CD4-positive, alpha-beta T cell treated with Interleukin-21 for 1 hour (primary cell): ENCODE data around the gene GRN.
A peak's percentile ranks its signal among the peaks of the same experiment; 100 is the strongest.

Source experiments
- DNase-seq: peaks from one replicate; pipeline ENCODE4 v3.0.0-alpha.2; 2020

GRN gene

DNA sequence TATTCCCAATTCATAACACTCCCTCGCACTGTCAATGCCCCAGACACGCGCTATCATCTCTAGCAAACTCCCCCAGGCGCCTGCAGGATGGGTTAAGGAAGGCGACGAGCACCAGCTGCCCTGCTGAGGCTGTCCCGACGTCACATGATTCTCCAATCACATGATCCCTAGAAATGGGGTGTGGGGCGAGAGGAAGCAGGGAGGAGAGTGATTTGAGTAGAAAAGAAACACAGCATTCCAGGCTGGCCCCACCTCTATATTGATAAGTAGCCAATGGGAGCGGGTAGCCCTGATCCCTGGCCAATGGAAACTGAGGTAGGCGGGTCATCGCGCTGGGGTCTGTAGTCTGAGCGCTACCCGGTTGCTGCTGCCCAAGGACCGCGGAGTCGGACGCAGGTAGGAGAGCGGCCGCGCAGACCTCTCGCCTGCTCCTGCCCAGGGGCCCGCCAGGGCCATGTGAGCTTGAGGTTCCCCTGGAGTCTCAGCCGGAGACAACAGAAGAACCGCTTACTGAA lies at the start of gene GRN:
Gene GRN, plus strand, starts transcription at position 364 of the 515 bp plus-strand sequence. CDS start 3,863 bp downstream, outside the sequence.
- DNase-seq = peak; percentile 90

DNA sequence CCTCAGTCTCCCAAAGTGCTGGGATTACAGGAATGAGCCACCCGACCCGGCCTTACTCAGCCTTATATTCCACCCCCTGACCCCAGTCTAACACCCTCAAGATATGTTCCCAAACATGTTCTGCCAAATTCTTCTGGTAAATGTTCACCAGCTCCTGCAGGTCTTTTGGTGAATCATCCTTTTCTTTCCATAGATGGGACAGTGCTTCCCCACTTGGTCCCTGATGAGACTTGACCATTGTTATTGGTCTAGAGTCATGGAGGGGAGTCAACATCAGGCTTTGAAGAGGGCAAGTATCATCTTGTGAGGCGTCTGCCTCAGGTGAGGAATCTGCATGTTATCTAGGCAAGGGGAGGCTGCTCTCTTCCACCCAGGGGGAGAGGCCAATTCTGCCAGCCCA lies 47.1 kb upstream of the GRN start:
- DNase-seq = no peak

GRCh38 chr17:44304651-44305050 lies 40.5 kb upstream of the GRN start:
- DNase-seq = no peak

DNA sequence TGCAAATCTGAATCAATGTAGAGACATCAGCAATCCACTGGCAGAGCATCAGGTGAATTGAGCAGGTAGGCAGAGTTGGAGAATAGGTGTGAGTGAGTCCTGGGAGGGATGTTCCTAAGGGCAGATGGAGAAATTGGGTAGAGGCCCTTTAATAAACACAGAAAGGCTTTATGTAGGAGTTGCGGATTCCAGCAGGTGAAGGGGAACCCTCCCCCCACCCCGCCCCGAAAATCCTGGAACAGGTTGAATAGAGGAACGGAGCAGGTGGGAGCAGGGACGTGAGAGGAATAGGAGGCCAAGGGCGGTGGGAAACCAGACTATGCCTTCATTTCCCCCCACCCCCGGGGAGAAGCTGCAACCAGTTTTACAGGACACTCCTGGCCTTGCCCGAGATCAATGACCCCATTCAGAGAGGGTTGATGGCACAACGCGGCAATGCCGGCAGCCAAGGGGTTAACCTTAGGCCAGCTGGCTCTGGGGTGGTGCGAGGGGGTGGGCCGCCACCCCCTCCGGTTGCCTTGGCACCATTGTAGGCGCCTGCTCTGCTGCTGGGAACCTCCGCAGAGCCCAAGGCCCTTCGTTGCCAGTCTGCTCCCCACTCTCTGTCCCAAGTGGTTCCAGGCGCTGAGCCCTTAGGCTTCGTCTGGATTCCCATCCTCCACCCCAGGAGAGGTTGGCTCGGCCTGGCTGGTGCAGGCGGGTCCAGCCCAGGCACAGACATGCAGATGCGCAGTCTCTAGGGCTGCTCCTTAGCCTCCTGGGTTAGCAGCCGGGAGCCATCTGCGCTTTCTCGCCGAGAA lies 37.5 kb upstream of the GRN start:
- no peak for DNase-seq

DNA sequence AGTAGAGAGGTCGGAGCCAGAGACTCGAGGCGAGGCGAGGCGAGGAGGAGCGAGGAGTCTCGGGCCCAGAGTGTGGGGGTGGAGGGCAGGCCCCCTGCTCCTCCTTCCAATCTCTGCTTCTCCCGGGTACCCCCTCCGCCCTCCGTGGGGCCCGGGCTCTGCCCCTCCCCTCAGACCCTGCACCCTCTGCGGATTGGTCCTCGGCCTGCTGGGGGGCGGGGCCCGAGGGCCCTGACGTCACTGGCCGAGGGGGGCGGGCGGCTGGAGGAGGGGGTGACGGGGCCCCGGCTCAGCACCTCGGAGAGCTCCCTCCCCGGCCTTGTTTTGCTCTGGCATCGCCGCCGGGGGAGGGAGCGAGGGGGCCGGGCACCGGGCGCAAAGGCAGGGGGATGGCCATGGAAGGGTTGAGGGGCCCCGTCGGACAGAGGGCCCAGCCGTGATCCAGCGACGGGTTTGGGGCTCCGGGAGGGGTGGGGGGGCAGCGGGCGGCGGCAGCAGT lies 36.7 kb upstream of the GRN start, which contains the start of gene RUNDC3A:
Gene RUNDC3A, plus strand, starts transcription at position 282 of the 499 bp plus-strand sequence. CDS start 232 bp downstream, outside the sequence.
- DNase-seq = peak; percentile 89

DNA sequence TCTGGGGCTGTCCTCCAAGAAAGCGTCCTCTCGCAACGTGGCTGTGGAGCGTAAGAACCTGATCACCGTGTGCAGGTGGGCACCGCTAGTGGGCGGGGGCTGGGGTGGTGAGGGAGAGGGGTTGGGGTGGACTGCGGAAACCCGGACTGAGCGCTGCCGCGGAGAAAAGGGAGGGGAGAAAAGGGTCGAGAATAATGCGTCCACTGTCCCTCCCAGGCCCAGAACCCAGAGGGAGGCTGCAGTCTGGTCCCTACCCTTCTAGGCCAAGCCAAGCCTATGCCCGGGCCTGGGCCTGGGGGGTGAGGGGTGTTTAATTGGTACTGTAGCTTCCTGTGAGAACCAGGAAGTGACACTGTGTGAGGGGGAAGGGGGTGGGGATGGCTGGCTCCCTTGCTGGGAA lies 36.2 kb upstream of the GRN start:
- peak; percentile 9 for DNase-seq

DNA sequence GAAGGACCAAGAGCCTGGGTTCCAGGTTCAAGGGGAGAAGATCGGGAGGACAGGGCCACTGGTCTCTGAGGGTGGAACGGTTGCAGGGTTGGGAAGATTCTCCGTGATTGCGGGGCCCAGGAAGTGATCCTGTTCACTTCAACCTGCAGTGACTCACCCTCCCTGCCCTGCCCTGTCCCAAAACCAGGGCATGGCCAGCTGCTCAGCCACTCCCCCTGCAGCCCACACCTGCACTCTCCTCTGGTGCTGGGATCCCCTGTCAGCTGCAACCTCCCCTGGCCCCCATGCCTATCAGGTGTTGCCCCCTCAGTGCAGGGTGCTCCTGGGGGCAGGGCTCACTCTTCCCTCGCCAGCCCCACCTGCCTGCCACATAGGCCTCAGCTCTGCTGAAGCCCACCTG lies 35.6 kb upstream of the GRN start:
- no peak for DNase-seq

GRCh38 chr17:44310188-44310587 lies 34.9 kb upstream of the GRN start:
- DNase-seq = no peak

DNA sequence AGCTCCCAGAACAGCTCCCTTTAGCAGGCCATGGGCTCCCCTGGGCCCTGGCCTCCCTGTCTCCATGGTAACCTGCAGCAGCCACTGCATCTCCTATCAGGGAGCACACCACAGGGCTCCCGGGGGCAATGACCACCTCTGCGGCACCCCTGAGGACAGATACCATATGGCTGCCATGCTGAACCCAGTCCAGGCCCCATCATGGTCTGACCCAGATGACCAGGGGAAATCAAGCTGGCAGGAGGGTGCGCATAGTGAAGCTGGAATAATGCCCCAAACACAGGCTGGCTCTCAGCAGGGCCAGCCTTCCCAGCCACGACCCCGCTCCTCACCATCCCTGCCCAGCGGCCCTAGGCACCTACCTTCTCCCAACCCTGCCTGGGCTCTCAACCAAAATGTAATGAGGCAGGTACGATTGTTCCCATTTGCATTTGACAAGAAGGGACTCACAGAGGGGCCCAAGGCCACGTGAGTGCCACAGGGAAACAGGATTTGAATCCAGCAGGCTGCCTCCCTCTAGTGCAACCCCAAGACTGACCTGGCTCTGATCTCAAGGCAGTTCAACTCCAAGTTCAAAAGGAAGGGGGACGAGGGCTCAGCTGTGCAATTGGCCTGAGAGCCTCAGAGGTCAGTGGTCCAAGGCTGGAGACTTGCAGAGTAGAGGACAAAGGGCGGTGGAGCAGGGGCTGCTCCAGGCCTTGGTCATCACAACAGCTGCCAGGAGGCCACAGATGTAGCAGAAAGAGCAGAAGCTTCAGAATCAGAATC lies 34.3 kb upstream of the GRN start:
- no peak for DNase-seq

DNA sequence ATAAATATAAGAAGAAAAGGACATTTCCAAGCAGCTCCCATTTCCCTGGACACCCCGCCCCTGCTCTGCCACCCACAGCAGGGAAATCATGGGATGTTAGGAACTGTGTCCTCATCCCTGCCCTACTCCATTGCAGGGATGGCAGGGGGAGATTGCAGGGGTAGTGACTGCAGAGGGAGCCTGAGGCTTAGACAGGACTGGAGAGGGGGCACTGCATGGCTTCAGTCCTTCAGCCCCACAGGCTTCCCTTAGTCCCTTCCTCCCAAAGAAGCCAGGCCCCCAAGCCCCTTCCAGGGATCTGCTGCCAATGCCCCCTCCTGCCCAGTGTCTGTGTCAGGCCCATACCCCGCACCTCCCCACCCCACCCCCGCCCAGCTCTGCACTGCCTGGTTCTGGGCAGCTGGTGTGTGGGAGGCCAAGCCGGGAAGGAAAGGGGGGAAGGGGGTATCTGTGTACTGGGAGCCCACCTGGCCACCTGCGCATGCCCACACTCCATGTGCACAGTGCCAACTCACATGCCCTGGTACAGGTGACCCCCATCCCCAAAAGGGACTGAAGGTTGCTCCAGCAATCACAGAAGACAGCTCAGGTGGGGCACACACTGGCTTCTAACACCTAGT lies 33.4 kb upstream of the GRN start:
- DNase-seq = no peak

- no peak for DNase-seq
These were observed 32.6 kb upstream of the GRN start for GRCh38 chr17:44312396-44313104.

GRCh38 chr17:44314031-44314430 lies 31.1 kb upstream of the GRN start:
- no peak for DNase-seq

DNA sequence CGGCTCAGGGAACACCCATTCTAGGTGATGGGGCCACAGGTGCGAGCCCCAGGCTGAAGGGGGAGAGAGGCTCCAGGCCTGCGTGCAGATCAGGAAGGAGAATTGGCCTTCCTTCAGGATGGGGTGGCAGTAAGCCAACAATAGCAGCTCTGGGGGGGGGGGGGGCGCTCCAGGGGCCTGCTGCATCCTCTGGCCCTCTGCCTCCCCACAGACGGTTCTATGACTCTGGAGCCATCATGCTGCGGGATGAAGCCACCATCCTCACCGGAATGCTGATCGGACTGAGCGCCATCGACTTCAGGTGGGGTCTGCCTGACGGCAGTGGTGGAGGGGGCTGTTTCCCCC lies 30.6 kb upstream of the GRN start:
- DNase-seq = no peak

DNA sequence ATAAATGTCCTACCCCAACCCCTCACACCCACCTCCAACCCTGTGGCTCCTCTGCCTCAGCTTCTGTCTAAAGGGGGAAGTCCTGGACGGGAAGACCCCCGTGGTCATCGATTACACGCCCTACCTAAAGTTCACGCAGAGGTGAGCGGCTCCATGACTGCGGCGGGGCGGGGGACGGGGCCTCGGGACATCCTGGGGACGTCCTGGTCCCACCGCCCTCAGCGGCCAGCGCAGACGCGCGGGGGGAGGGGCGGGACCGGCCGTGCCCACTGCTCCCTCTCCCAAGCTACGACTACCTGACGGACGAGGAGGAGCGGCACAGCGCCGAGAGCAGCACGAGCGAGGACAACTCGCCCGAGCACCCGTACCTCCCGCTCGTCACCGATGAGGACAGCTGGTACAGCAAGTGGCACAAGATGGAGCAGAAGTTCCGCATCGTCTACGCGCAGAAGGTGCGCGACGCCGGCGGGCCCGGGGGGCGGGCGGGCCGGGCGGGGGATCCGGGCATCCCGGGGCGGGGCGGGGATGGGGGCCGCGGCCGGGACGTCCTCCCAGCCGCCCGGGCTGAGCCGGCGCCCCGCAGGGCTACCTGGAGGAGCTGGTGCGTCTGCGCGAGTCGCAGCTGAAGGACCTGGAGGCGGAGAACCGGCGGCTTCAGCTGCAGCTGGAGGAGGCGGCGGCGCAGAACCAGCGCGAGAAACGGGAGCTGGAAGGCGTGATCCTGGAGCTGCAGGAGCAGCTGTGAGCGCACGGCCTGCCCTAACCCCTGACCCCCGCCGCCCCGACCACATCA lies 30.0 kb upstream of the GRN start:
- DNase-seq = peak; percentile 32

DNA sequence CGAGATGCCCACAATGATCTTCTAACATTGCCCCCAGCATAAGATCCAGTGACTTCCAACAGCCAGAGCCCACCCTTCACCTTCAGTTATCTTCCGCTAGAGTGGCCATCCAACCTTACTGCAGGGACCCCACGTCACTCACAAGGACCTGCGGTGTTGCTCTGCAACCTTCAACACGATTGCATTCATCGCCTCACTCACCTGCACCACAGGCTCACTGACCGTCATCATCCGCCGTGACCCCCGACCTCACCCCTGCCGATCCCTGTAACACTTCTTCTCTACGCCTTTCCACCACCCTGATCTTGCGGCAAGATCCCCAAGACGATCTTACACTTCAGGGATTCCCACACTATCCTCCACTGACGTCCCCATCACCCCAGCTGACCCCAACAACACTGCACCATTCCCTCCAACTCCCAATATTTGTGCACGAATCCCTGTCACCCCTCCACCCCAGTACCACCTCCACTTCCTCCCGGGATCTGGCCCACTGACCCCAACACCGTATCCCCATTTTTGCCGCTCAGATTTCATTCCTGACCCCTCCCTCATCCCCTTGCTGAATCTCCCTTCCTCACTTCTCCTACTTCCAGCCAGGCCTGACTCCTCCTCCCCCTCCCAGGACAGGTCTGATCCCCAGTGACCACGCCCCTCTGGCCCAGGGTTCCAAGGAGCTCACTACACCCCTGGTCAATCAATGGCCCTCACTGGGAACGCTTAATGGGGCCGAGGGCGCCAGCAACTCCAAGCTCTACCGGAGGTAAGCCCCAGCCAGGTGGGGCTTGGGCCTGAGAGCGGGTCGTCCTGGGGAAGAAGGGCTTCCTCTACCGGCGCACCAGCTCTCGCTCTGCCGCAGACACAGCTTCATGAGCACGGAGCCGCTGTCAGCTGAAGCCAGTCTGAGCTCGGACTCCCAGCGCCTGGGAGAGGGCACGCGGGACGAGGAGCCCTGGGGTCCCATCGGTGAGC lies 29.1 kb upstream of the GRN start:
- DNase-seq = no peak

DNA sequence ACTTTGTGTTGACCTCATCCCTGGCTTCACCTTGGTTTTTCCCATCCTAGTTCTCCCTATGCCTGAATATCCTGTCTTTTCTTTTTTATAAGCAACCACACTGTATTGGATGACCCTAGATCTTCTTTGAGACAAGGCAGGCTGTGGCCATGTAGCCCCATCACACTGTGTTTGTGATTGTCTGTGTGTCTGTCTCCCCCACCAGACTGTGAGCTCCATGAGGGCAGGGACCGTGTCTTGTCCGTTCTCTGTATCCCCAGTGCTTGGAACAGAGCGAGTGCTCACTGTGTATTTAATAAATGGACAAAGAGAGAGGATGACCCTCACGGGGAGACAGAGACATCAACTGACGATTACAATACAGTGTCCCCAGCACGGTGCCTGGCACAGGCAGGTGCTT lies 27.6 kb upstream of the GRN start:
- DNase-seq = no peak

DNA sequence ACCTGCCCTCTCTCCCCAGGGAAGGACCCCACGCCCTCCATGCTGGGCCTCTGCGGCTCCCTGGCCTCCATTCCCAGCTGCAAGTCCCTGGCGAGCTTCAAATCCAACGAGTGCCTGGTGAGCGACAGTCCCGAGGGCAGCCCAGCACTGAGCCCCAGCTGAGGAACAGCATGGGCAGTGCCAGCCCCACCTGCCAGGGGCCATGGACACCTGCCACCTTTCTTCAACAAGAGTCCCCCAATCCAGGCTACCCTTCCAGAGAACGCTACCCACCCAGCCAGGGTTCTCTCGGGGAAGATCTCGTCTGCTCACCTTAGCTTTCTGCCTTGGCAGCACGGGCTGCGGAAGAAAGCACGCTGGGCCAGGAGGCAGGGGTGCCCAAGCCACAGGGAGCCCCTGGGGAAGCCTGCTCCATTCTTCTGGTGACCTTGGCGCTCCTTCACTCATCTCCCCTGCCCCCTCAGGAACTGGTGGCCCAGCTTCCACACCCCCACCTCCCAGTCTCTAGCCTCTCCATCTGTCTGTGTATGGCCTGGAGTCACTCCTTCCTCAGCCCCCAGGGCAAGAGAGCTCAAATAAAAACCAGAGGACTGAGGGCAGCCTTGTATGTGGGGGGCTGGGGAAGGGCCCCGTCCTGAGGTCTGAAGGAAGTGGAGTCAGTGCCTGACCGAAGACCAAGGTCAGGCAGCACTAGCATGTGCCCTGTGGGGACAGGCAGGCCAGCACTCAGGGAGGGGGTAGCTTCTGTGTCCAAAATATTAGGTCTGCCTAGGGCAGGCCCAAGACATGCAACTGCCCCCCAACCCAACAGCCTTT lies 26.8 kb upstream of the GRN start:
- no peak for DNase-seq

DNA sequence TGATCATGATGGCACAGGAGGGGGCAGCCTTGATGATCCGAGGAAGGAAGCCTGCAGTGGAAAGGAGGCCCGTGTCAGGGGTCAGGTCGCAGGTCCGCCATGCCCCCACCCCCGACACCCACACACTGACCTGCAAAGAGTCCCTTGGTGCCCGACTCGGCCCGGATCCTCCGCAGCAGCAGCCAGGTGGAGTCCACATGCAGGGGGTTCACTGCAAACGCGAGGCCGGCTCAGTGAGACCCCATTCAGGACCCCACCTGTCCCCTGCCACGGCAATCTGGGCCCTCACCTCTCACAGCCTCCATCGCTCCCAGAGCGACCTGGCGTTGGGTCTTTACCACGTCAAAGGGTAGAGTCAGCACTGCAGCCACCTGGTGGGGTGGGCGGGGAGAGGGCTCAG lies 25.0 kb upstream of the GRN start:
- no peak for DNase-seq

DNA sequence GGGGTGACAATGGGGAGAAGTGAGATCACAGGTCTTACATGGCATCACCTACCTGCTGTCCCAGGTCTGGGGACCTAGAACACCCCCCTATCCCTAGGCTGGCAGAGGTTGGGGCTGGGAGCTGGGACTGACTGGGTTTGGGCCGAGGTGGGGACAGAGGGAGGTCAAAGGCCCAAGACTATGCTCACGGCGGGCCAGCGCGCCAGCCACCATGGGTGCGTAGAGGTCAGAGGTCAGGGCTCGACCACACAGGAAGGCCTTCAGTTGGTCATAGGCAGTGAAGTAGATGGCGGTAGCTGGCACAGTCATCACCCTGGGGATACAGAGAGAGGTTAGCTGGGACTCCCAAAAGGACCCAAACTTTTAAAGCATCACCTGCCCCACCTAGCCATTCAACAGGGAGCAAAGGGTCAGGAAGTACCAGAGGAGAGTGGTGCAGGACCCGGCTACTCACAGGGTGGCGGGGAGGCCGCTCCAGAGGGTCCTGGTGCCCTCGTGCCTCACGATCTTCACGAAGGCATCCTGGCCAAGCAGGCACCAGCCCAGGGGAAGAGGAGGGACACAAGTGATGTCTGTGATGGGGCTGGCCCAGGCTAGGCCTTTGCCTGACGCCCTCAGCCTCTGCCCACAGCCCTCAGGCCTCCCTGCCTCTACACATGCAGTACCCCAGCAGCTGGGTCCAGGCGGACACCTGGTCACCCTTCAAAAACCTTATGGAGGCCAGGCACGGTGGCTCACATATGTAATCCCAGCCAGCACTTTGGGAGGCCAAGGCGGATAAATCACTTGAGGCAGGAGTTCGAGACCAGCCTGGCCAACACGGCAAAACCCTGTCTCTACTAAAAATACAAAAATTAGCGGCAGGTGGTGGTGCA lies 23.6 kb upstream of the GRN start:
- no peak for DNase-seq
